Mesenchymal stem cell (in vitro differentiated cells and primary cell): Measurements from ENCODE around the gene GALK2.

Experiments used
- DNase-seq: peaks from one replicate; pipeline ENCODE4 v3.0.0-alpha.2; 2013
- H2AFZ ChIP-seq: one replicate; pipeline ENCODE4 v1.6.1; 2013; ENCODE audit warnings: low read depth, mild to moderate bottlenecking, control low read depth, inconsistent platforms, low read length, moderate library complexity
- H2AK5ac ChIP-seq: 2 replicates; pipeline ENCODE4 v1.6.1; 2013; ENCODE audit warnings: low read length, moderate library complexity, mild to moderate bottlenecking, inconsistent platforms; ENCODE audit not compliant: severe bottlenecking
- H2BK120ac ChIP-seq: one replicate; pipeline ENCODE4 v1.6.1; 2013; ENCODE audit warnings: low read depth, mild to moderate bottlenecking, inconsistent platforms, low read length, moderate library complexity
- H2BK12ac ChIP-seq, 2 experiments: one replicate each; pipeline ENCODE4 v1.6.1; 2013; ENCODE audit warnings: inconsistent platforms in 2 of 2, low read length in 2 of 2, mild to moderate bottlenecking in 2 of 2, moderate library complexity in 2 of 2, control low read depth in 1 of 2
- H2BK15ac ChIP-seq: one replicate; pipeline ENCODE4 v1.6.1; 2013; ENCODE audit warnings: mild to moderate bottlenecking, low read depth, inconsistent platforms; ENCODE audit not compliant: poor library complexity, severe bottlenecking
- H2BK5ac ChIP-seq: 2 replicates; pipeline ENCODE4 v1.6.1; 2013; ENCODE audit warnings: low read depth, mild to moderate bottlenecking, low read length, control low read depth, inconsistent platforms; ENCODE audit not compliant: poor library complexity, severe bottlenecking
- H3K14ac ChIP-seq, 2 experiments: one replicate each; pipeline ENCODE4 v1.6.1; 2013; ENCODE audit warnings: inconsistent platforms in 2 of 2, low read length in 2 of 2, control low read depth in 1 of 2, mild to moderate bottlenecking in 1 of 2, moderate library complexity in 1 of 2
- H3K18ac ChIP-seq, 2 experiments: one replicate each; pipeline ENCODE4 v1.6.1; 2013; ENCODE audit warnings: inconsistent platforms in 2 of 2, low read length in 2 of 2, control low read depth in 1 of 2, low read depth in 1 of 2, mild to moderate bottlenecking in 1 of 2
- H3K23ac ChIP-seq, 2 experiments: one replicate each; pipeline ENCODE4 v1.6.1; 2013; ENCODE audit warnings: inconsistent platforms in 2 of 2, low read length in 2 of 2, mild to moderate bottlenecking in 2 of 2, moderate library complexity in 2 of 2, control low read depth in 1 of 2
- H3K27ac ChIP-seq: 2 replicates; pipeline ENCODE4 v1.5.1; 2013; ENCODE audit warnings: mild to moderate bottlenecking, moderate library complexity, low read length, control low read depth, inconsistent platforms; ENCODE audit not compliant: poor library complexity, severe bottlenecking
- H3K27me3 ChIP-seq, 2 experiments: 2 replicates each; pipeline versions ENCODE4 v1.6.1 to v1.7.0; 2013; ENCODE audit warnings: low read length in 2 of 2, mild to moderate bottlenecking in 2 of 2, moderate library complexity in 2 of 2, control low read depth in 1 of 2, inconsistent platforms in 1 of 2; ENCODE audit not compliant: control insufficient read depth in 1 of 2, insufficient read depth in 1 of 2
- H3K36me3 ChIP-seq, 2 experiments: 2 replicates each; pipeline versions ENCODE4 v1.6.1 to v1.7.0; 2013; ENCODE audit warnings: low read length in 2 of 2, control low read depth in 1 of 2, inconsistent platforms in 1 of 2, low read depth in 1 of 2, mild to moderate bottlenecking in 1 of 2; ENCODE audit not compliant: insufficient read depth in 2 of 2, control insufficient read depth in 1 of 2
- H3K4ac ChIP-seq, 2 experiments: one replicate each; pipeline ENCODE4 v1.6.1; 2013; ENCODE audit warnings: inconsistent platforms in 2 of 2, low read length in 2 of 2, mild to moderate bottlenecking in 2 of 2, moderate library complexity in 2 of 2, control low read depth in 1 of 2, low read depth in 1 of 2
- H3K4me1 ChIP-seq: 2 replicates; pipeline ENCODE4 v1.6.1; 2013; ENCODE audit warnings: low read depth, low read length, control low read depth; ENCODE audit not compliant: control insufficient read depth, insufficient read depth
- H3K4me2 ChIP-seq: 2 replicates; pipeline ENCODE4 v1.6.1; 2013; ENCODE audit warnings: low read length, mild to moderate bottlenecking, inconsistent platforms; ENCODE audit not compliant: poor library complexity, severe bottlenecking
- H3K4me3 ChIP-seq, 2 experiments: 2 replicates each; pipeline versions ENCODE4 v1.5.1 to v1.7.0; 2013; ENCODE audit warnings: low read length in 2 of 2, mild to moderate bottlenecking in 2 of 2, control low read depth in 1 of 2, low read depth in 1 of 2; ENCODE audit not compliant: insufficient read depth in 1 of 2
- H3K79me1 ChIP-seq: replicated peaks from 2 replicates; pipeline ENCODE4 v1.6.1; 2013; ENCODE audit warnings: mild to moderate bottlenecking, control low read depth, low read length, inconsistent platforms; ENCODE audit not compliant: poor library complexity, severe bottlenecking
- H3K9ac ChIP-seq: 2 replicates; pipeline ENCODE4 v1.7.0; 2013; ENCODE audit warnings: mild to moderate bottlenecking, low read length, moderate library complexity
- H3K9me3 ChIP-seq: 2 replicates; pipeline ENCODE4 v1.7.0; 2013; ENCODE audit warnings: mild to moderate bottlenecking, low read length; ENCODE audit not compliant: control insufficient read depth
- H4K8ac ChIP-seq: one replicate; pipeline ENCODE4 v1.6.1; 2013; ENCODE audit warnings: inconsistent platforms, mild to moderate bottlenecking, low read length, moderate library complexity
- H4K91ac ChIP-seq: one replicate; pipeline ENCODE4 v1.6.1; 2013; ENCODE audit warnings: mild to moderate bottlenecking, low read length, inconsistent platforms
- WGBS: methylation state at CpG from one replicate; pipeline ENCODE4 v1.1.7; 2013; ENCODE audit warnings: mixed read lengths; 5-methylcytosine and 5-hydroxymethylcytosine counted together

The GALK2 gene

DNA sequence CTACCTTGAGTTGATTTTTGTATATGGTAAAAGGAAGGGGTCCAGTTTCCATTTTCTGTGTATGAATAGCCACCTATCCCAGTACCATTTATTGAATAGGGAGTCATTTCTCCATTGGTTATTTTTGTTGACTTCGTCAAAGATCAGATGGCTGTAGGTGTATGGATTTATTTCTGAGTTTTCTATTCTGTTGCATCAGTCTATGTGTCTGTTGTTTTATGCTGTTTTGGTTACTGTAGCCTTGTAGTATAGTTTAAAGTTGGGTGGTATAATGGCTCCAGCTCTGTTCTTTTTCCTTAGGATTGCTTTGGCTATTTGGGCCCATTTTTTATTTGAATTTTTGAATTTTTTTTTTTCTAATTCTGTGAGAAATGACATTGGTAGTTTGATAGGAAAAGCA, 127.5 kb downstream of the GALK2 start:
- Histone ChIP-seq H3K27me3 (no peaks in the 10 kb centered on the region), H3K36me3 (peaks cover 0 to 29% of the 10 kb centered on the region in 2 experiments), H4K8ac (no peak overlapping the region), H2BK5ac (no peak overlapping the region), H3K27ac (no peak overlapping the region), H2AFZ (no peak overlapping the region), H3K4ac (no peak overlapping the region), H3K4me1 (no peaks in the 10 kb centered on the region), H2BK12ac (no peak overlapping the region), H2AK5ac (no peak overlapping the region), H4K91ac (no peak overlapping the region), H3K9me3 (peaks cover 3% of the 10 kb centered on the region), H3K18ac (no peak overlapping the region), H3K9ac (no peak overlapping the region), H3K4me3 (no peak overlapping the region), H3K14ac (no peak overlapping the region), H2BK120ac (no peak overlapping the region), H2BK15ac (no peak overlapping the region), H3K4me2 (no peak overlapping the region), H3K23ac (no peak overlapping the region), H3K79me1 (peaks cover 14% of the 10 kb centered on the region)
- 95% methylated on average over 1 of the region's 1 CpG for WGBS
- no peak for DNase-seq

DNA sequence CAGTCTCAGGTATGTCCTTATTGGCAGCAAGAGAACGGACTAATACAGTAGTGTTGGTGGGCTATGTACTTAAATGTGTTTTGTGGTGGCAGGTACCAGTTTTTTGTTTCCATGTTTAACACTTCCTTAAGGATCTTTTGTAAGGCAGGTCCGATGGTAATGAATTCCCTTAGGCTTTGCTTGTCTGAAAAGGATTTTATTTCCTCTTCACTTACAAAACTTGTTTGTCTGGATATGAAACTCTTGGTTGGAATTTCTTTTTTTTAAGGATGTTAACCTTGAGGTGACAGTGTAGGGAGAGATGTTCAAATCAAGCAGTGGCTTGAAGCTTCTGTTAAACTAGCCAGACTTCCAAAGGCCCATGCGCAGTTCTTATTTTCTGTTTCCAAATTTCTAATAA, 130.8 kb downstream of the GALK2 start:
- Histone ChIP-seq H3K4ac (no peak overlapping the region), H2BK15ac (no peak overlapping the region), H4K91ac (no peak overlapping the region), H3K4me1 (no peaks in the 10 kb centered on the region), H2AK5ac (no peak overlapping the region), H3K27me3 (no peaks in the 10 kb centered on the region), H3K14ac (no peak overlapping the region), H3K27ac (no peak overlapping the region), H3K18ac (no peak overlapping the region), H3K23ac (no peak overlapping the region), H3K9me3 (peaks cover 3% of the 10 kb centered on the region), H2BK5ac (no peak overlapping the region), H3K4me3 (no peak overlapping the region), H3K36me3 (peaks cover 0 to 32% of the 10 kb centered on the region in 2 experiments), H2AFZ (no peak overlapping the region), H3K79me1 (peaks cover 12% of the 10 kb centered on the region), H4K8ac (no peak overlapping the region), H3K9ac (no peak overlapping the region), H2BK120ac (no peak overlapping the region), H2BK12ac (no peak overlapping the region), H3K4me2 (no peak overlapping the region)
- no peak for DNase-seq
- WGBS: 100% methylated on average over 1 of the region's 3 CpGs

DNA sequence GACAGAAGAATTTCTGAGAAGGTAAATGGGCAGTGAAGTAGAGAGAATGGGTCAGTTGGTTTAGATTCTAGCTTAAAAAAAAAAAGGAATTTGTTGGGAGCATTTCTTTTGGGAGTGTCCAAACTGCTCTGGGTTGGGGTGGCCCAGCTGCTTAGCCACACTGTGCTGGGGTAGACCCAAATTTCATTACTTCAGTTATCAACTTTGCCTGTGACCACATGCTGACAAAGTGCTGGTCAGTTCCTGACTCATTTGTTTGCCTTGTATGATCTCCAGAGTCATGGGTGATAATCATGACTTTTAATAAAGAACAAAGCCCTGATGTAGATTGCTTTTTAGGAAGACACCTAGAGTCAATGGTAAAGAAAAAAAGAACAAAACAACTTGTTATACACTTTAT, 131.5 kb downstream of the GALK2 start:
- Histone ChIP-seq H4K8ac (no peak overlapping the region), H3K14ac (no peak overlapping the region), H2BK15ac (no peak overlapping the region), H3K79me1 (peaks cover 10% of the 10 kb centered on the region), H2BK120ac (no peak overlapping the region), H3K4ac (no peak overlapping the region), H3K36me3 (peaks cover 0 to 29% of the 10 kb centered on the region in 2 experiments), H2BK12ac (no peak overlapping the region), H4K91ac (no peak overlapping the region), H3K9me3 (no peaks in the 10 kb centered on the region), H3K27me3 (no peaks in the 10 kb centered on the region), H3K27ac (no peak overlapping the region), H2AK5ac (no peak overlapping the region), H3K4me3 (no peak overlapping the region), H3K18ac (no peak overlapping the region), H2BK5ac (no peak overlapping the region), H3K4me2 (no peak overlapping the region), H2AFZ (no peak overlapping the region), H3K4me1 (no peaks in the 10 kb centered on the region), H3K23ac (no peak overlapping the region), H3K9ac (no peak overlapping the region)
- no peak for DNase-seq

DNA sequence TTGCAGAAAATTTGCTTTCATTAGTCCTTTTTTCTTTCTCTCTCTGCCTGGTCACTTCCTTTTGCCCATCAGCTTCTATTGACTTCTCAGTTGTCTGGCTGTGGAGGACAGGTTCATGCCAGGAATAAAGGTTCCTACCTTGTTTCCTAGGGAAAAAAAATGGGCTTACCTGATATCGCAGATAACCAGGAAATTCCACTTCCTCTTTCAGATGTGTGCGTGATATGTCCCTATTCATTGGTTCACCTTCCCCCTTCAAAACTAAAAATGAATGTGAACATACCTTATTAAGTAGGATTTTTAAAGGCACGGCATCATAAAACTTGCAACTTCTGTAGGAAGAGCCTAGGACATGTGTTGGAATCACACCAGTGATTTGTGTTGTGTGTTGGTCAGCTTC, 133.0 kb downstream of the GALK2 start:
- Histone ChIP-seq H4K8ac (peak overlapping the region; percentile 19), H2BK120ac (no peak overlapping the region), H3K23ac (no peak overlapping the region), H3K27me3 (no peaks in the 10 kb centered on the region), H3K14ac (no peak overlapping the region), H3K4me3 (no peak overlapping the region), H2AK5ac (no peak overlapping the region), H3K36me3 (peaks cover 0 to 32% of the 10 kb centered on the region in 2 experiments), H2BK5ac (no peak overlapping the region), H3K27ac (no peak overlapping the region), H3K9me3 (no peaks in the 10 kb centered on the region), H2BK12ac (no peak overlapping the region), H3K18ac (no peak overlapping the region), H3K4ac (no peak overlapping the region), H3K4me1 (no peaks in the 10 kb centered on the region), H3K4me2 (no peak overlapping the region), H3K79me1 (peaks cover 10% of the 10 kb centered on the region), H4K91ac (no peak overlapping the region), H2AFZ (no peak overlapping the region), H2BK15ac (no peak overlapping the region), H3K9ac (no peak overlapping the region)
- DNase-seq: no peak
- WGBS: over 99% methylated on average over 3 of the region's 3 CpGs
